HepG2 (cell line): Measurements from ENCODE around the gene CERS1. TPM values are rescaled to one million over a fixed set of nuclear protein-coding genes. Genes with fewer than 3 reads are reported as not detected.

Experiments
- MAX ChIP-seq: IDR thresholded peaks from 2 replicates; pipeline ENCODE4 v1.6.1; 2012; ENCODE audit warnings: inconsistent platforms
- MTA1 ChIP-seq: sonication (generic); formaldehyde crosslinking; IDR thresholded peaks from 2 replicates; pipeline ENCODE4 v1.4.0; 2020; ENCODE audit warnings: missing genetic modification reagents, mild to moderate bottlenecking, borderline replicate concordance
- NFYC ChIP-seq: IDR thresholded peaks from 2 replicates; pipeline ENCODE4 v1.6.1; 2016; ENCODE audit warnings: missing genetic modification reagents, missing compliant biosample characterization
- PAXIP1 ChIP-seq: sonication (generic); formaldehyde crosslinking; conservative IDR thresholded peaks from 2 replicates; pipeline ENCODE4 v1.4.0; 2020; ENCODE audit warnings: mild to moderate bottlenecking, missing genetic modification reagents, moderate library complexity
- RFX5 ChIP-seq: IDR thresholded peaks from 2 replicates; pipeline ENCODE4 v1.6.1; 2011; ENCODE audit warnings: low read depth, low read length, improper control_type of control experiment
- SIN3A ChIP-seq: IDR thresholded peaks from 2 replicates; pipeline ENCODE4 v1.6.1; 2011; ENCODE audit warnings: low read depth, mild to moderate bottlenecking, control low read depth, low read length, borderline replicate concordance
- SMYD3 ChIP-seq: sonication (generic); formaldehyde crosslinking; IDR thresholded peaks from 2 replicates; pipeline ENCODE4 v1.8.1; 2023; ENCODE audit warnings: mild to moderate bottlenecking, missing genetic modification reagents
- SRY ChIP-seq: sonication (generic); formaldehyde crosslinking; IDR thresholded peaks from 2 replicates; pipeline ENCODE4 v1.8.0; 2022; ENCODE audit warnings: mild to moderate bottlenecking, missing genetic modification reagents
- YEATS2 ChIP-seq: sonication (generic); formaldehyde crosslinking; IDR thresholded peaks from 2 replicates; pipeline ENCODE4 v1.4.0; 2020; ENCODE audit warnings: missing genetic modification reagents, borderline replicate concordance
- ZFP1 ChIP-seq: IDR thresholded peaks from 2 replicates; pipeline ENCODE4 v1.6.1; 2016
- ZNF143 ChIP-seq: sonication (generic); formaldehyde crosslinking; IDR thresholded peaks from 2 replicates; pipeline ENCODE4 v1.4.0; 2020; ENCODE audit warnings: missing genetic modification reagents
- ZNF282 ChIP-seq: fragments of 450-650 bp; IDR thresholded peaks from 2 replicates; pipeline ENCODE4 v1.6.1; 2018; ENCODE audit not compliant: partially characterized antibody
- ZNF335 ChIP-seq: sonication (generic); formaldehyde crosslinking; IDR thresholded peaks from 2 replicates; pipeline ENCODE4 v1.4.0; 2020; ENCODE audit warnings: missing genetic modification reagents
- ZNF704 ChIP-seq: sonication (generic); formaldehyde crosslinking; IDR thresholded peaks from 2 replicates; pipeline ENCODE4 v1.8.1; 2023; ENCODE audit warnings: mild to moderate bottlenecking, inconsistent platforms, moderate library complexity, missing genetic modification reagents, borderline replicate concordance
- ZNF749 ChIP-seq: sonication (generic); formaldehyde crosslinking; IDR thresholded peaks from 2 replicates; pipeline ENCODE4 v1.8.0; 2022; ENCODE audit warnings: mild to moderate bottlenecking, missing genetic modification reagents, moderate library complexity, borderline replicate concordance
- ZUFSP ChIP-seq: sonication (generic); formaldehyde crosslinking; IDR thresholded peaks from 2 replicates; pipeline ENCODE4 v1.9.0; 2021; ENCODE audit warnings: missing genetic modification reagents, mild to moderate bottlenecking, borderline replicate concordance
- polyA plus RNA-seq, 8 experiments: library from polyadenylated mRNA; depleted of rRNA in 3 of 8; stranded (reverse) in 7 of 8; unstranded in 1 of 8; fragments of >200 nt; fragmentation: Illumina TruSeq in 4 of 8; extraction: Trizol in 4 of 8; gene quantifications; 2 replicates each; pipeline versions ENCODE4 v1.2.1 to v1.2.3, GENCODE V29; 2011 to 2016; ENCODE audit warnings: low read depth in 4 of 8, missing spikeins in 1 of 8, mixed read lengths in 1 of 8; ENCODE audit not compliant: insufficient read depth in 1 of 8
- total RNA-seq, 5 experiments: library from RNA; depleted of rRNA; stranded (reverse); fragments of >200 nt; fragmentation: Illumina TruSeq; extraction: Trizol; gene quantifications; 2 replicates each; pipeline ENCODE4 v1.2.3, GENCODE V29; 2016; ENCODE audit warnings: low read depth in 1 of 5
- TF ChIP-seq, protein P1 (sequence below): sonication (generic); formaldehyde crosslinking; IDR thresholded peaks from 2 replicates; pipeline ENCODE4 v1.4.0; 2020; ENCODE audit warnings: missing genetic modification reagents
- TF ChIP-seq, protein P2 (sequence below), 2 experiments: fragments of 450-650 bp in 1 of 2; sonication (generic) in 1 of 2; formaldehyde crosslinking; IDR thresholded peaks; 2 replicates each; pipeline versions ENCODE4 v1.5.0 to v1.8.0; 2020 to 2022; ENCODE audit warnings: mild to moderate bottlenecking in 1 of 2, missing genetic modification reagents in 1 of 2

CERS1 gene
- total and polyA plus RNA-seq, 2 of the 13 experiments (the other 11 are each of a cell fraction or from before 2014, with no cell fraction given) = 4.6 to 9.8 TPM

DNA sequence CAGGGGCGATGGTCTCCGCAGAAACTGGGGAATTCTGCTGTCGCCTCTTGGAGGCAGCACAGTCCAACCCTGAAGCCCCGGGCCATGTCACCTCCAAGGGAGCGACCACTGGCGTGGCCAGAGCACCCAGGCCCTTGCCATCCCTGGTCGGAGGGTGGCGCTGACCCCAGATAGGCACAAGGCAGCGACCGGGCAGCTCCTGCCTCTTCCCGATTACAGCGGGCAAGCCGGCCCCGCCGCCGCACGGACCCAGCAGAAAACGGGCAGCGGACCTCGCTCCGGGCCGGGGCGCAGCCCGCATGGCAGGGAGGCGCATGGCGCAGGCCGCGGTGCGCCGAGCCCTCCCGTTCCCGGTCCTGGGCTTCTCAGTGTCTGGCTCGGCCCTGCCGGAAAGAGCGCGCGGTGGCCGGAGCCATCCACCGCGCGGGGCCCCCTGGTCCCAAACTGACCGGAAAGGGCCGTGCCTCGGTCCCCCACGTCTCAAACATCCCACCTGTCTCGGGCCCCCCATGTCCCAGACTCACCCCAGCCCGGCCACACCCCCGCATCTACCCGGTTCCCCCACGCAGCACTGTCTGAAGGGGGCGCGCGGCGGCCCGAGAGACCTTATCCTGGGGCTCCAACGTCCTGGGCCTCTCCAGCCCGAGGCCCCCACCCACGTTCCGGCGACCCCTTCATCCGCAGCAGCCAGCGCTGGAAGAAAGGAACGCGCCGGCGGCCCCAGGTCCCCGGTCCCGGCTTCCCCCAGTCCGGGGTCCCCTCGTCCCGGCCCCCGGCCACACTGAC lies 727 bp downstream of the CERS1 start (continued):
- peak; percentile 39; the same call in 1 of the 2 replicates for TF ChIP-seq MAX
- no peak for TF ChIP-seq ZNF335 (CRISPR knock-in tag)
- TF ChIP-seq ZNF749 (CRISPR knock-in tag) = no peak
- TF ChIP-seq SMYD3 (CRISPR knock-in tag) = no peak
- TF ChIP-seq PAXIP1 (CRISPR knock-in tag) = 0 out of 2 replicates have a peak, but pooled peaks have one; percentile 22
- TF ChIP-seq NFYC (CRISPR knock-in tag) = no peak
- no peak for TF ChIP-seq SIN3A
- no peak for TF ChIP-seq YEATS2
- TF ChIP-seq, protein P1, sequence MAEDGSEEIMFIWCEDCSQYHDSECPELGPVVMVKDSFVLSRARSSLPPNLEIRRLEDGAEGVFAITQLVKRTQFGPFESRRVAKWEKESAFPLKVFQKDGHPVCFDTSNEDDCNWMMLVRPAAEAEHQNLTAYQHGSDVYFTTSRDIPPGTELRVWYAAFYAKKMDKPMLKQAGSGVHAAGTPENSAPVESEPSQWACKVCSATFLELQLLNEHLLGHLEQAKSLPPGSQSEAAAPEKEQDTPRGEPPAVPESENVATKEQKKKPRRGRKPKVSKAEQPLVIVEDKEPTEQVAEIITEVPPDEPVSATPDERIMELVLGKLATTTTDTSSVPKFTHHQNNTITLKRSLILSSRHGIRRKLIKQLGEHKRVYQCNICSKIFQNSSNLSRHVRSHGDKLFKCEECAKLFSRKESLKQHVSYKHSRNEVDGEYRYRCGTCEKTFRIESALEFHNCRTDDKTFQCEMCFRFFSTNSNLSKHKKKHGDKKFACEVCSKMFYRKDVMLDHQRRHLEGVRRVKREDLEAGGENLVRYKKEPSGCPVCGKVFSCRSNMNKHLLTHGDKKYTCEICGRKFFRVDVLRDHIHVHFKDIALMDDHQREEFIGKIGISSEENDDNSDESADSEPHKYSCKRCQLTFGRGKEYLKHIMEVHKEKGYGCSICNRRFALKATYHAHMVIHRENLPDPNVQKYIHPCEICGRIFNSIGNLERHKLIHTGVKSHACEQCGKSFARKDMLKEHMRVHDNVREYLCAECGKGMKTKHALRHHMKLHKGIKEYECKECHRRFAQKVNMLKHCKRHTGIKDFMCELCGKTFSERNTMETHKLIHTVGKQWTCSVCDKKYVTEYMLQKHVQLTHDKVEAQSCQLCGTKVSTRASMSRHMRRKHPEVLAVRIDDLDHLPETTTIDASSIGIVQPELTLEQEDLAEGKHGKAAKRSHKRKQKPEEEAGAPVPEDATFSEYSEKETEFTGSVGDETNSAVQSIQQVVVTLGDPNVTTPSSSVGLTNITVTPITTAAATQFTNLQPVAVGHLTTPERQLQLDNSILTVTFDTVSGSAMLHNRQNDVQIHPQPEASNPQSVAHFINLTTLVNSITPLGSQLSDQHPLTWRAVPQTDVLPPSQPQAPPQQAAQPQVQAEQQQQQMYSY = no peak
- TF ChIP-seq ZNF143 (CRISPR knock-in tag) = no peak
- TF ChIP-seq SRY = no peak
- TF ChIP-seq, protein P2, sequence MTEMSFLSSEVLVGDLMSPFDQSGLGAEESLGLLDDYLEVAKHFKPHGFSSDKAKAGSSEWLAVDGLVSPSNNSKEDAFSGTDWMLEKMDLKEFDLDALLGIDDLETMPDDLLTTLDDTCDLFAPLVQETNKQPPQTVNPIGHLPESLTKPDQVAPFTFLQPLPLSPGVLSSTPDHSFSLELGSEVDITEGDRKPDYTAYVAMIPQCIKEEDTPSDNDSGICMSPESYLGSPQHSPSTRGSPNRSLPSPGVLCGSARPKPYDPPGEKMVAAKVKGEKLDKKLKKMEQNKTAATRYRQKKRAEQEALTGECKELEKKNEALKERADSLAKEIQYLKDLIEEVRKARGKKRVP (CRISPR knock-in tag; IDR thresholded peaks at IDR 0.05) = no peak
- TF ChIP-seq RFX5 = no peak
- TF ChIP-seq ZNF282 = no peak
- TF ChIP-seq ZNF704 (CRISPR knock-in tag) = no peak; the same call in 1 of the 2 replicates
- no peak for TF ChIP-seq ZUFSP (CRISPR knock-in tag)
- no peak for TF ChIP-seq ZFP1
- no peak for TF ChIP-seq MTA1 (CRISPR knock-in tag)
